Immature natural killer cell (primary cell): ENCODE results near the gene EDC3. TPM values are rescaled to one million over a fixed set of nuclear protein-coding genes. Genes with fewer than 3 reads are reported as not detected.
A peak's percentile ranks its signal among the peaks of the same experiment; 100 is the strongest.

Experiments
- DNase-seq, 3 donors: peaks; one replicate each; pipeline ENCODE4 v3.0.0; 2022; ENCODE audit warnings: mixed read lengths in 1 of 3
- H3K27ac Mint-ChIP-seq, 6 donors: one replicate each; pipeline ENCODE4 v1.8.0; 2020; ENCODE audit warnings: mixed read lengths in 6 of 6, mild to moderate bottlenecking in 5 of 6, inconsistent platforms in 4 of 6, moderate library complexity in 3 of 6
- H3K27me3 Mint-ChIP-seq, 3 donors: one replicate each; pipeline ENCODE4 v1.8.0; 2020 to 2021; ENCODE audit warnings: low read depth in 3 of 3, mild to moderate bottlenecking in 3 of 3, mixed read lengths in 3 of 3, moderate library complexity in 3 of 3, inconsistent platforms in 1 of 3
- H3K36me3 Mint-ChIP-seq, 3 donors: one replicate each; pipeline ENCODE4 v1.8.0; 2020; ENCODE audit warnings: mixed read lengths in 3 of 3, inconsistent platforms in 2 of 3, mild to moderate bottlenecking in 2 of 3
- H3K4me1 Mint-ChIP-seq, 2 donors: one replicate each; pipeline ENCODE4 v1.8.0; 2020; ENCODE audit warnings: inconsistent platforms in 2 of 2, mild to moderate bottlenecking in 2 of 2, mixed read lengths in 2 of 2, moderate library complexity in 1 of 2
- H3K4me3 Mint-ChIP-seq, 5 donors: one replicate each; pipeline ENCODE4 v1.8.0; 2020; ENCODE audit warnings: mild to moderate bottlenecking in 5 of 5, mixed read lengths in 5 of 5, inconsistent platforms in 3 of 5, moderate library complexity in 3 of 5
- H3K9me3 Mint-ChIP-seq, 6 donors: one replicate each; pipeline ENCODE4 v1.8.0; 2020; ENCODE audit warnings: mild to moderate bottlenecking in 6 of 6, mixed read lengths in 6 of 6, inconsistent platforms in 4 of 6, moderate library complexity in 3 of 6
- polyA plus RNA-seq, 3 donors: library from polyadenylated mRNA; unstranded; fragments of 300-500 nt; fragmentation: Illumina TruSeq; gene quantifications; one replicate each; pipeline ENCODE4 v1.2.3, GENCODE V29; 2021

Gene EDC3
- polyA plus RNA-seq, 3 donors from 2014 or later, result 17.4 to 30.4 (median 26.1) TPM

DNA sequence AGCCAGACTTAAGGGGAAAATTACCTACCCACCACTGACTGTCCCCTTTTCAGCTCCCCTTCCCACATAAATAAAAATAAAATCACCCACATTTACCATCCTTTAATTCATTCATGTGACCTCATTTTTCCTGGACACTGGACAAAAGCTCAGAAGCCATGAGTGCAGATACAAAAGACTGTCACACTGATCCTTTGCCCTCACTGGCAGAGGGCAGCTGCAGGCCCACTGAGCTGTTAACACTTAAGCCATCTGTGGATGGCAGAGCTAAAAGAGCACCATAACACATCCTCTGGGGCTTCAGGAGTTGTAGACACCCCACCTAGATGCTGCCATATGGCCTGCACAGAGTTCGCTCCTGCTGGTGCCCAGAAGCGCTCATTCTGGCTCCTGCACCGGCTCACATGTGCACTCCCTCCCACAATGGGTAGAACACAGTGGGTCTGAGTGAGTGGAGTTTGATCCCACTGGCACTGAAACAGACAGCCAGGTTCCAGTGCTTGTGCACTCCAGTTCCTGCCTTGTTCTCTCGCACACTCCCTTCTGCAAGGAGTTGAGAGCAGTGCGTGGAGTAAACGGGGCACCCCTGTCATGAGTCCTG lies 38.8 kb downstream of the EDC3 start:
- Mint-ChIP-seq H3K4me3 (no peak overlapping the region), H3K9me3 (no peaks in the 10 kb centered on the region), H3K27me3 (peaks cover 0 to 2% (median 0%) of the 10 kb centered on the region in 3 donors), H3K4me1 (peaks cover 32 to 52% of the 10 kb centered on the region in 2 donors), H3K36me3 (peaks cover 0 to 5% (median 4%) of the 10 kb centered on the region in 3 donors), H3K27ac (peak overlapping the region in 2 of 6 donors; percentile 12 to 59)
- no peak for DNase-seq

DNA sequence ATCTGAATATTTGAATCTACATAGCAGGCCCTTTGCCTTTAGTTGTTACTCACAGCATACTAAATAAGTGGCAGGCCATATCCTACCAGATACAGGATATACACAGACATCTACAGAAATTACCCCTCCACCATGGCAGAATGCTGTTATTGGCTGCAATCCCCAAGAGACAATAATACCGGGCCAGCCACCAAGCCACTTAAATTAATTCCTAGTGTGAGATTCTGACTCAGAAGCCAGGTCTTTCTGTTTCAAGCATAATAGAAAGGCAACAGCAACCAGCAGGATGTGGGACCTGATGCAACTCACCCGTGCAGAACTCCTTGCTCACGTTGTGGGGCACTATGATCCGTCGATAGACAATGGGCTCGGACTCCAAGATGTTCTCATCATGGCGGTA lies 40.4 kb downstream of the EDC3 start:
- Mint-ChIP-seq H3K36me3 (peaks cover 0 to 5% (median 4%) of the 10 kb centered on the region in 3 donors), H3K4me3 (no peak overlapping the region), H3K4me1 (peaks cover 32 to 52% of the 10 kb centered on the region in 2 donors), H3K27me3 (peaks cover 0 to 2% (median 0%) of the 10 kb centered on the region in 3 donors), H3K27ac (no peak overlapping the region), H3K9me3 (no peaks in the 10 kb centered on the region)
- no peak for DNase-seq

DNA sequence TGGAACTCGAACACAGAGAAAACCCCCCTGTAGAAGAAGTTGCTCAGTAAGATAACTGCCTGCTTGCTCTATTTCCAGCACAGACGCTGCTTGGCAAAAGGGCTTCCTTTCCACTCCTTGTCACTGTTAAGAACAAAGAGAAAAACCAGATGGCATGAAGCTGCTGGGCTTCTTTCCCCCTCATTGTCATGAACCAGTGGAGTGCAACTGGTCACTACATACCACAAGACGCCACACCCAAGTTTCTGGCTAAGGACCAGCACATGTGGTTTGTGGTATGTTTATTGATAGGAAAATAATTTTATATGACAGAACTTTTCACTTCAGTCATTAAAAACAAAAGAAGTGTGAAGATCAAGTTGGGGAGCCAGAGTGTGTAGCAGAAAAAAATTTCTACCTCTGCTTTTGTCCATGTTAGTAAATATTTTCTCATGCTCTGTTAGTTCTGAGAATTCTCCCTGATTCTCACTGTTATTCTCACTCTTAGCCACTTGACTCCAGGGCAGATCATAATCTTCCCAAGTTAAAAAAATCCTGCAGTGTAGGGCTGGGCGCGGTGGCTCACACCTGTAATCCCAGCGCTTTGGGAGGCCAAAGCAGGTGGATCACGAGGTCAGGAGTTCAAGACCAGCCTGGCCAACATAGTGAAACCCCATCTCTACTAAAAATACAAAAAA lies 42.3 kb downstream of the EDC3 start:
- H3K4me1 Mint-ChIP-seq, result peaks cover 32 to 62% of the 10 kb centered on the region in 2 donors
- H3K9me3 Mint-ChIP-seq, result no peaks in the 10 kb centered on the region
- peak overlapping the region; percentile 5 to 78 (median 50) for H3K27ac Mint-ChIP-seq
- peak overlapping the region in 3 of 5 donors; percentile 5 to 24 (median 19) for H3K4me3 Mint-ChIP-seq
- DNase-seq, result no peak
- H3K36me3 Mint-ChIP-seq, result peaks cover 0 to 5% (median 4%) of the 10 kb centered on the region in 3 donors
- peaks cover 0 to 2% (median 0%) of the 10 kb centered on the region in 3 donors for H3K27me3 Mint-ChIP-seq

- H3K4me3 Mint-ChIP-seq, result no peak overlapping the region
- H3K4me1 Mint-ChIP-seq, result peaks cover 21 to 46% of the 10 kb centered on the region in 2 donors
- peaks cover 0 to 2% (median 0%) of the 10 kb centered on the region in 3 donors for H3K27me3 Mint-ChIP-seq
- peaks cover 0 to 5% (median 4%) of the 10 kb centered on the region in 3 donors for H3K36me3 Mint-ChIP-seq
- H3K27ac Mint-ChIP-seq, result no peak overlapping the region
- DNase-seq, result no peak
- H3K9me3 Mint-ChIP-seq, result no peaks in the 10 kb centered on the region
Observed at GRCh38 chr15:74651242-74651741, 44.5 kb downstream of the EDC3 start.

- no peak for DNase-seq
- Mint-ChIP-seq H3K36me3 (peaks cover 0 to 2% (median 2%) of the 10 kb centered on the region in 3 donors), H3K4me1 (peaks cover 2 to 16% of the 10 kb centered on the region in 2 donors), H3K27ac (peak overlapping the region in 1 of 6 donors; percentile 21), H3K4me3 (no peak overlapping the region), H3K27me3 (peaks cover 0 to 2% (median 0%) of the 10 kb centered on the region in 3 donors), H3K9me3 (no peaks in the 10 kb centered on the region)
Observed at GRCh38 chr15:74648051-74648842, 47.6 kb downstream of the EDC3 start.

GRCh38 chr15:74646480-74646879 lies 49.3 kb downstream of the EDC3 start:
- Mint-ChIP-seq H3K9me3 (no peaks in the 10 kb centered on the region), H3K27me3 (no peaks in the 10 kb centered on the region), H3K4me1 (peaks cover 0 to 12% of the 10 kb centered on the region in 2 donors), H3K4me3 (no peak overlapping the region), H3K27ac (peak overlapping the region in 2 of 6 donors; percentile 9 to 32), H3K36me3 (no peaks in the 10 kb centered on the region)
- no peak for DNase-seq

DNA sequence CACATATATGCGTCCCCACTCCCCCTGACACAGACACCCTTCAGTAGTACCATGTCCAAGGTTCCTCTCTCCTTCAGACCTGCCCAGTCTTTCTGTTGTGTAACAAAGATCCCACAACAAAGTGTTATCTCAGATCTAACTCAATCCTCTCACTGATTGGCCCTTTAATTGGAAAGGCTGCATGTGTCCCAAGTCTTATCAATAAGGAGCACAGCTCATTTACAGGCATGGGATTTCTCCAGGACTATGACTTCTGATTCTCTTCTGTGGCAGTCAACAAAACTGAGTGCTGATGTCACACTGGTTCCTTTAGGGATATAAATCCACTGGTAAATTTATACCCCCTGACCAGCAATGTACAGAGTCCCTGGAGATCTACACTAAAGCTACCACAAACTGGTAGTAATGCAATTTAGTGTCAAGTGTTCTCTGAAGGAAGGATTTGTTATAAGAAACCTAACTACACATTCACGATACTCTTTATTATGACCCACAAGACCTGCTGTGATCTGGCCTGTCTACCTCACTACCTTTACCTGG lies 52.1 kb downstream of the EDC3 start:
- no peaks in the 10 kb centered on the region for H3K9me3 Mint-ChIP-seq
- peaks cover 0 to 4% of the 10 kb centered on the region in 2 donors for H3K4me1 Mint-ChIP-seq
- no peaks in the 10 kb centered on the region for H3K27me3 Mint-ChIP-seq
- H3K27ac Mint-ChIP-seq, result peak overlapping the region in 1 of 6 donors; percentile 25
- H3K4me3 Mint-ChIP-seq, result no peak overlapping the region
- peaks cover under 1 to 5% (median 3%) of the 10 kb centered on the region in 3 donors for H3K36me3 Mint-ChIP-seq
- DNase-seq, result no peak

DNA sequence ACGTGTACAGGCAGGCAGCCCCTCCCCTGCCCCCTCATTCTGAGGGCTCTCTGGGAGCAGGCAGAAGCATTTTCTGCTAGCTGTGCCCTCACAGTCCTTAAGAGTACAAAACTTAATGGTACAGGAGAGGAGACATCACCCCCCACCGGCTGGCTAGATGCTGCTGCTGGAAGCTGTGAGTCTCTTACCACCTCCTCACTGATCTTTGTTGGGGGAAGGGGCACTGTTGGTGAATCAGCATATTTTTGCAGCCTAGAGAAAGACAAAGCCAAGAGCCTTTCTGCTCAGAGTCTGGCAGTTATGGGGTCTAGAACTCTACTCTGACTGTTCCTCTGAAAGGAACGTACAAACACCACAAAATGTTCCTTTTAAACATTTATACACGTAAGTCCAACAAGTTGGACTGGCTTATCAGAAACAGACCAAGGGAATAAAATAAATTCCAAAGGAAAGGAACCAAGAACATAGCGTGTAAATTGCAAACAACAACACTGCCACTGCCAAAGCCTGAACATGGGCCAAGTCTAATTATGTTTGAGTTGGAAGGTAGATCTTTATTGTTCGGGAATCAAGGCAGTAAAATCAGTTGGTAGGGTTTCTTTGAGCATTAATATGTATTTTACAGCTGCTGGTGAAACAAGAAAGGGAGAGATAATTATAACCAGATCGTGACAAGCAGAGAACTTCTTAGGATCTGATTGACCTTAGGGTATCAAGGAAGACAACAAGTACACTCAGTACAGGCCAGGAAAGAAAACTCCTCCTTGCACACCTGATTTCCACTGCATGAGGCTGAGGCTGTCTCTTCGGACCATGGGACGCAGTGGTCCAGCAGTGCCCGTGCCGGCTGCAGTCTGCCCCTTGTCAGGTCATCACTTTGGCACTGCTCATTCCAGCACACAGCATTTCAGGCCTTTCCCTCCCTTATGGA lies 52.8 kb downstream of the EDC3 start:
- no peak for DNase-seq
- Mint-ChIP-seq H3K4me1 (no peaks in the 10 kb centered on the region), H3K27ac (peak overlapping the region in 2 of 6 donors; percentile 25 to 30), H3K27me3 (no peaks in the 10 kb centered on the region), H3K4me3 (no peak overlapping the region), H3K36me3 (peaks cover 4 to 10% (median 4%) of the 10 kb centered on the region in 3 donors), H3K9me3 (no peaks in the 10 kb centered on the region)

DNA sequence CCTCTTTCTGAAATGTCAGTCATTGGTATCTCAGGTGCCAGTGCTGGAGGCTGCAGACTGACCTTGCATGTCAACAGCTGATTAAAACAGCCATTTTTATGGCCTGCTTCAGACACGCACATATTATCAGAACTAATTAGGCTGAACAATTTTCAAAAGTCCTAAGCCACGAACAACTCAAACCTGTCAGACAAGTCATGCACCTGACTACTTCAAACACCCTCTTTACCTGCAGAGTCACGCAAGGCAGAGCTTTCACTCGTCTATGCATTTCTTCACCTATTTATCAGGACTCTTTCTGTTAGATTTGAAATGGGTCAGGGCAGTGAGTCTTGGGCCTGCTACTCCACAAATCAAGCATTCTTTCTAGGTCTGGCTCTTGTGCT lies 53.5 kb downstream of the EDC3 start:
- Mint-ChIP-seq H3K9me3 (no peaks in the 10 kb centered on the region), H3K27ac (peak overlapping the region in 2 of 6 donors; percentile 12 to 30), H3K27me3 (no peaks in the 10 kb centered on the region), H3K4me3 (no peak overlapping the region), H3K36me3 (peaks cover 4 to 14% (median 7%) of the 10 kb centered on the region in 3 donors), H3K4me1 (no peaks in the 10 kb centered on the region)
- DNase-seq, result no peak

DNA sequence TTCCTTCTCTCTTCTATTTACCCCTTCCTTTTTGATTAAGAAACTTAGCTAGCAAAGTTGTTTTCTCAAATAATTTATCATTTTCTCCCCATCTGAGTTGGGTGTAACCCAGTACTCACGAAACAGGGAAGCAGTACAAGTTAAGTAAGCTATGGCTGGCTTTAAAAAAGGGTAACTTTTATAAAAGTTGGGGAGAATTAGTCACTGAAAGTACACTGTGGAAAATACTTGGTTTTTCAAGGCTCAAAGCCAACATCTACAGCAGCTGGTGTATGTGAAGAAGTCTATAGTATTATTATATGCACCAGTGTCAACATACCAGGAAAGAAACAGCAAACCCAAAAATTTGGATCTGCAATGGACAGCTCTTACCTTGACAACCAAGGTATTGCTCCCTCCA lies 54.7 kb downstream of the EDC3 start:
- Mint-ChIP-seq H3K27ac (peak overlapping the region in 1 of 6 donors; percentile 74), H3K4me1 (no peaks in the 10 kb centered on the region), H3K9me3 (no peaks in the 10 kb centered on the region), H3K27me3 (no peaks in the 10 kb centered on the region), H3K4me3 (no peak overlapping the region), H3K36me3 (peaks cover 4 to 24% (median 16%) of the 10 kb centered on the region in 3 donors)
- no peak for DNase-seq

- Mint-ChIP-seq H3K27ac (no peak overlapping the region), H3K27me3 (peaks cover 0 to 2% (median 0%) of the 10 kb centered on the region in 3 donors), H3K4me3 (no peak overlapping the region), H3K9me3 (no peaks in the 10 kb centered on the region), H3K36me3 (peaks cover 4 to 37% (median 19%) of the 10 kb centered on the region in 3 donors), H3K4me1 (no peaks in the 10 kb centered on the region)
- no peak for DNase-seq
Observed at GRCh38 chr15:74636984-74637383, 58.8 kb downstream of the EDC3 start.

DNA sequence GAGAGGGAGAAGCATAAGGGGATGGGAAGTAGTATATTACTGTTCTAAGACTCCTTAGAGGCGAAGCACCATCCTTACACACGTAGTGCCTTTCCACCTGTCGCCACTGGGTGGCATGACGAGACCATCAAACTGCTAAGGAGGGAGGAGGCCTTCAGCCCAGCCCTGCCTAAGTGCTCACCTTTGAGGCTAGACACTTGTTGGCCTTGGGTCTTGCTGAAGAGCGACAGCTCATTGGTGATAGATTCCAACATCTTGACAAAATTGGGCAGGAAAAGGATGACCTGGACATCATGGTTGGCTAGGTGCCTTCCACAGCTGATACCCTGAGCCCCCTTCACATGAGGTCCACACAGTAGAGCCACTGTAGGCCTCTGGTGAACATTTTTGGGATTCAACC lies 60.6 kb downstream of the EDC3 start:
- peaks cover 4 to 37% (median 19%) of the 10 kb centered on the region in 3 donors for H3K36me3 Mint-ChIP-seq
- H3K4me1 Mint-ChIP-seq, result no peaks in the 10 kb centered on the region
- no peaks in the 10 kb centered on the region for H3K9me3 Mint-ChIP-seq
- H3K27ac Mint-ChIP-seq, result peak overlapping the region in 2 of 6 donors; percentile 21 to 25
- peaks cover 0 to 2% (median 0%) of the 10 kb centered on the region in 3 donors for H3K27me3 Mint-ChIP-seq
- DNase-seq, result peak; percentile 51 to 60 (median 58)
- no peak overlapping the region for H3K4me3 Mint-ChIP-seq
